H1 (cell line): ENCODE measurements around the gene TTC28. TPM values are rescaled to one million over a fixed set of nuclear protein-coding genes. Genes with fewer than 3 reads are reported as not detected.
A peak's percentile ranks its signal among the peaks of the same experiment; 100 is the strongest.

Experiments
- CTCF ChIA-PET: fragments of 300-600 bp; sonication (Branson Sonifier 250); formaldehyde crosslinking; loops from one replicate; lab custom pipeline; 2021; ENCODE audit not compliant: partially characterized antibody; lab: Charles Lee
- POLR2A ChIA-PET: fragments of 300-600 bp; sonication (Branson Sonifier 250); formaldehyde crosslinking; loops from one replicate; lab custom pipeline; 2021; ENCODE audit warnings: inconsistent platforms; ENCODE audit not compliant: partially characterized antibody; lab: Charles Lee
- DNase-seq, 2 experiments: peaks; one replicate each; pipeline versions ENCODE4 v3.0.0 to v3.0.0-alpha.2; 2010 to 2022; ENCODE audit warnings: low spot score in 2 of 2, low read depth in 1 of 2, mixed read lengths in 1 of 2
- FAIRE-seq: peaks from 2 replicates; lab custom pipeline; 2011; peaks lifted over from hg19 to GRCh38; lab: Jason Lieb, UNC
- H2AFZ ChIP-seq: 2 replicates; pipeline ENCODE4 v1.8.1; 2012; ENCODE audit warnings: low read length, inconsistent platforms
- H2AK5ac ChIP-seq: 2 replicates; pipeline ENCODE4 v1.6.1; 2013; ENCODE audit warnings: low read depth, low read length
- H2BK120ac ChIP-seq: replicated peaks from 2 replicates; pipeline ENCODE3; 2013; ENCODE audit warnings: low read depth, low read length, inconsistent platforms
- H2BK12ac ChIP-seq: 2 replicates; pipeline ENCODE4 v1.6.1; 2013; ENCODE audit warnings: low read depth, low read length
- H2BK15ac ChIP-seq: 2 replicates; pipeline ENCODE4 v1.6.1; 2013; ENCODE audit warnings: low read length
- H2BK20ac ChIP-seq: 2 replicates; pipeline ENCODE4 v1.6.1; 2013; ENCODE audit warnings: low read length
- H2BK5ac ChIP-seq: 2 replicates; pipeline ENCODE4 v1.6.1; 2013; ENCODE audit warnings: low read depth, low read length
- H3K14ac ChIP-seq: 2 replicates; pipeline ENCODE4 v1.6.1; 2013; ENCODE audit warnings: inconsistent platforms; ENCODE audit not compliant: insufficient read length
- H3K18ac ChIP-seq: 2 replicates; pipeline ENCODE4 v1.6.1; 2013; ENCODE audit warnings: low read length; ENCODE audit errors: extremely low read depth
- H3K23ac ChIP-seq: 2 replicates; pipeline ENCODE4 v1.6.1; 2013; ENCODE audit warnings: inconsistent platforms; ENCODE audit not compliant: insufficient read length
- H3K23me2 ChIP-seq: 2 replicates; pipeline ENCODE4 v1.6.1; 2013; ENCODE audit warnings: low read depth, low read length
- H3K27ac ChIP-seq: 2 replicates; pipeline ENCODE4 v1.6.1; 2011; ENCODE audit warnings: low read depth, low read length, inconsistent platforms
- H3K27me3 ChIP-seq, 4 experiments: replicated peaks in 1 of 4; 1 replicate in 1 of 4; 2 replicates in 3 of 4; pipeline versions ENCODE4 v1.6.1 to v1.8.1; 2011 to 2013; ENCODE audit warnings: low read length in 3 of 4, mild to moderate bottlenecking in 3 of 4, inconsistent platforms in 2 of 4, mixed read lengths in 2 of 4, moderate library complexity in 1 of 4; ENCODE audit not compliant: control insufficient read depth in 3 of 4, insufficient read depth in 3 of 4; ENCODE audit errors: extremely low read depth in 1 of 4
- H3K36me3 ChIP-seq, 4 experiments: 2 replicates each; pipeline versions ENCODE4 v1.6.1 to v1.8.1; 2011 to 2013; ENCODE audit warnings: mild to moderate bottlenecking in 4 of 4, low read length in 3 of 4, moderate library complexity in 2 of 4, control low read depth in 1 of 4, inconsistent platforms in 1 of 4; ENCODE audit not compliant: insufficient read depth in 4 of 4, control insufficient read depth in 2 of 4
- H3K4ac ChIP-seq: replicated peaks from 2 replicates; pipeline ENCODE3; 2013; ENCODE audit warnings: low read length, low read depth, mixed read lengths, inconsistent platforms; ENCODE audit not compliant: insufficient read length
- H3K4me1 ChIP-seq, 4 experiments: replicated peaks in 1 of 4; 1 replicate in 1 of 4; 2 replicates in 3 of 4; pipeline versions ENCODE4 v1.6.1 to v1.8.1; 2011 to 2013; ENCODE audit warnings: low read length in 3 of 4, inconsistent platforms in 2 of 4, mixed read lengths in 1 of 4; ENCODE audit not compliant: insufficient read depth in 4 of 4, control insufficient read depth in 3 of 4
- H3K4me2 ChIP-seq, 2 experiments: 2 replicates each; pipeline versions ENCODE4 v1.6.1 to v1.8.1; 2011 to 2013; ENCODE audit warnings: low read depth in 2 of 2, low read length in 2 of 2, control low read depth in 1 of 2, inconsistent platforms in 1 of 2, mild to moderate bottlenecking in 1 of 2; ENCODE audit not compliant: insufficient read depth in 1 of 2
- H3K4me3 ChIP-seq, 4 experiments: fragments of 200-600, 300-600 bp in 1 of 4; sonication (generic), shearing (Covaris generic), sonication (Bioruptor Twin) in 1 of 4; 2 replicates each; pipeline versions ENCODE4 v1.5.1 to v1.8.1; 2011 to 2016; ENCODE audit warnings: low read length in 4 of 4, low read depth in 3 of 4, control low read depth in 2 of 4, inconsistent platforms in 2 of 4, mild to moderate bottlenecking in 2 of 4, mixed read lengths in 1 of 4, moderate library complexity in 1 of 4; ENCODE audit not compliant: insufficient read depth in 2 of 4; ENCODE audit errors: extremely low read depth in 1 of 4
- H3K56ac ChIP-seq: replicated peaks from 2 replicates; pipeline ENCODE3; 2013; ENCODE audit warnings: low read depth, mild to moderate bottlenecking, mixed read lengths, low read length, inconsistent platforms; ENCODE audit not compliant: insufficient read length
- H3K79me1 ChIP-seq: 2 replicates; pipeline ENCODE4 v1.6.1; 2013; ENCODE audit warnings: low read depth, low read length, control low read depth
- H3K79me2 ChIP-seq, 2 experiments: 2 replicates each; pipeline versions ENCODE4 v1.6.1 to v1.8.1; 2012 to 2013; ENCODE audit warnings: low read length in 2 of 2, mild to moderate bottlenecking in 2 of 2, inconsistent platforms in 1 of 2; ENCODE audit not compliant: insufficient read depth in 2 of 2, control insufficient read depth in 1 of 2
- H3K9ac ChIP-seq, 4 experiments: replicated peaks in 1 of 4; 1 replicate in 1 of 4; 2 replicates in 3 of 4; pipeline versions ENCODE4 v1.6.1 to v1.8.1; 2011 to 2013; ENCODE audit warnings: low read depth in 3 of 4, low read length in 3 of 4, control low read depth in 2 of 4, mild to moderate bottlenecking in 2 of 4, moderate library complexity in 2 of 4, inconsistent platforms in 1 of 4; ENCODE audit errors: extremely low read depth in 1 of 4
- H3K9me3 ChIP-seq, 2 experiments: 2 replicates each; pipeline versions ENCODE4 v1.6.1 to v1.8.1; 2012 to 2013; ENCODE audit warnings: mild to moderate bottlenecking in 2 of 2, moderate library complexity in 2 of 2, control low read depth in 1 of 2, inconsistent platforms in 1 of 2, low read depth in 1 of 2, low read length in 1 of 2, mixed read lengths in 1 of 2; ENCODE audit not compliant: insufficient read depth in 2 of 2
- H4K20me1 ChIP-seq, 2 experiments: replicated peaks in 1 of 2; 2 replicates each; pipeline versions ENCODE3 to v1.8.1; 2011 to 2013; ENCODE audit warnings: inconsistent platforms in 2 of 2, low read length in 2 of 2, mild to moderate bottlenecking in 1 of 2; ENCODE audit not compliant: insufficient read depth in 2 of 2, control insufficient read depth in 1 of 2
- H4K5ac ChIP-seq: 2 replicates; pipeline ENCODE4 v1.6.1; 2013; ENCODE audit warnings: low read length, low read depth, mixed read lengths, inconsistent platforms; ENCODE audit not compliant: insufficient read length
- H4K8ac ChIP-seq: 2 replicates; pipeline ENCODE4 v1.8.0; 2013; ENCODE audit warnings: mild to moderate bottlenecking, moderate library complexity, low read length, inconsistent platforms; ENCODE audit not compliant: insufficient read depth; ENCODE audit errors: extremely low read depth
- H4K91ac ChIP-seq: replicated peaks from 2 replicates; pipeline ENCODE3; 2013; ENCODE audit warnings: low read length, mixed read lengths, inconsistent platforms; ENCODE audit not compliant: insufficient read length
- ASH2L ChIP-seq: fragments of 200-600, 300-600 bp; sonication (generic); IDR thresholded peaks from one replicate; pipeline ENCODE4 v1.7.1; 2017; ENCODE audit warnings: low read length
- CREB1 ChIP-seq: IDR thresholded peaks from 2 replicates; pipeline ENCODE4 v1.6.1; 2012; ENCODE audit warnings: inconsistent platforms
- CTCF ChIP-seq, 3 experiments: IDR thresholded peaks; 1 replicate in 2 of 3; 2 replicates in 1 of 3; pipeline versions ENCODE4 v1.5.1 to v1.6.1; 2011; ENCODE audit warnings: low read length in 3 of 3, mild to moderate bottlenecking in 3 of 3, inconsistent platforms in 2 of 3, low read depth in 1 of 3, moderate library complexity in 1 of 3; ENCODE audit not compliant: insufficient read depth in 1 of 3; ENCODE audit errors: control extremely low read depth in 1 of 3
- EGR1 ChIP-seq: IDR thresholded peaks from 2 replicates; pipeline ENCODE4 v1.6.1; 2011; ENCODE audit warnings: low read depth, low read length, borderline replicate concordance
- EP300 ChIP-seq, 2 experiments: IDR thresholded peaks; 1 replicate in 1 of 2; 2 replicates in 1 of 2; pipeline ENCODE4 v1.6.1; 2011 to 2012; ENCODE audit warnings: low read depth in 2 of 2, low read length in 2 of 2, mild to moderate bottlenecking in 2 of 2, borderline replicate concordance in 1 of 2, inconsistent platforms in 1 of 2, moderate library complexity in 1 of 2
- PHF8 ChIP-seq: fragments of 200-600 bp; sonication (generic); conservative IDR thresholded peaks from 2 replicates; pipeline ENCODE4 v1.7.1; 2012; ENCODE audit warnings: low read depth, mild to moderate bottlenecking, inconsistent platforms, low read length, moderate library complexity
- RAD21 ChIP-seq, 2 experiments: IDR thresholded peaks in 1 of 2; conservative IDR thresholded peaks in 1 of 2; 2 replicates each; pipeline ENCODE4 v1.6.1; 2011; ENCODE audit warnings: low read depth in 2 of 2, low read length in 2 of 2, improper control_type of control experiment in 1 of 2, inconsistent platforms in 1 of 2, mild to moderate bottlenecking in 1 of 2, moderate library complexity in 1 of 2
- SIN3A ChIP-seq, 2 experiments: IDR thresholded peaks in 1 of 2; conservative IDR thresholded peaks in 1 of 2; 2 replicates each; pipeline ENCODE4 v1.6.1; 2011 to 2012; ENCODE audit warnings: low read length in 2 of 2, improper control_type of control experiment in 1 of 2, low read depth in 1 of 2, mild to moderate bottlenecking in 1 of 2
- TBP ChIP-seq: IDR thresholded peaks from 2 replicates; pipeline ENCODE4 v1.6.1; 2011; ENCODE audit warnings: low read depth, low read length, improper control_type of control experiment
- WGBS, 2 experiments: shearing (Covaris generic) in 1 of 2; methylation state at CpG; one replicate each; pipeline versions ENCODE4 v1.1.6 to v1.1.7; 2013 to 2015; ENCODE audit warnings: low lambda C conversion rate in 2 of 2, mixed read lengths in 2 of 2, inconsistent platforms in 1 of 2, low coverage in 1 of 2, missing lambda C conversion rate in 1 of 2; ENCODE audit not compliant: insufficient replicate concordance in 2 of 2, insufficient coverage in 1 of 2, insufficient read length in 1 of 2; ENCODE audit errors: extremely low coverage in 1 of 2, missing lambda C conversion rate in 1 of 2; 5-methylcytosine and 5-hydroxymethylcytosine counted together
- polyA plus RNA-seq, 7 experiments: library from polyadenylated mRNA; depleted of rRNA in 3 of 7; stranded (reverse) in 5 of 7; unstranded in 2 of 7; fragments of >200 nt in 5 of 7; fragments of 200-250 nt in 2 of 7; gene quantifications; 1 replicate in 5 of 7; 2 replicates in 1 of 7; 4 replicates in 1 of 7; pipeline versions ENCODE4 v1.2.1 to v1.2.3, GENCODE V29; 2011 to 2013; ENCODE audit warnings: missing spikeins in 2 of 7, mixed read lengths in 2 of 7
- total RNA-seq: library from RNA; stranded (reverse); fragmentation: NEBNext Ultra II Directional; extraction: Animal tissue kit (Norgen Biotek cat#: 25700); gene quantifications from 2 replicates; pipeline ENCODE4 v1.2.1, GENCODE V29; 2021

Gene TTC28
- total and polyA plus RNA-seq, 2 of the 8 experiments (the other 6 are each of a cell fraction or from before 2014, with no cell fraction given) = 2.6 to 12.6 TPM

GRCh38 chr22:28442264-28442710 lies 237.4 kb downstream of the TTC28 start:
- no peak overlapping the region for H3K4ac ChIP-seq
- H3K36me3 ChIP-seq = no peaks in the 10 kb centered on the region
- H2BK120ac ChIP-seq = no peak overlapping the region
- no peaks in the 10 kb centered on the region for H4K20me1 ChIP-seq
- H3K27ac ChIP-seq = no peak overlapping the region
- peak overlapping the region; percentile 52 for H4K91ac ChIP-seq
- no peak overlapping the region for H3K23ac ChIP-seq
- no peak overlapping the region for H3K14ac ChIP-seq
- POLR2A ChIA-PET = interaction anchor here (0.6 to 1.5 kb wide), 5 partner anchors 11 to 426 kb away, joined by 3 to 5 read pairs (median 3); no protein-coding TSS in a partner anchor
- DNase-seq = peak; percentile 69 to 85
- no peak overlapping the region; the same call in 1 of the 2 replicates for H2BK15ac ChIP-seq
- peaks cover 10% of the 10 kb centered on the region for H3K23me2 ChIP-seq
- H2BK20ac ChIP-seq = no peak overlapping the region
- H3K79me1 ChIP-seq = no peaks in the 10 kb centered on the region; the same call in 1 of the 2 replicates
- peak overlapping the region; percentile 71 to 96 for H3K4me2 ChIP-seq
- H3K9ac ChIP-seq = peak overlapping the region in 3 of 4 experiments; percentile 25 to 53 (median 36); a peak in 2 of 7 replicates
- H3K27me3 ChIP-seq = no peaks in the 10 kb centered on the region; a peak in 1 of 7 replicates
- 1% methylated on average over 23 of the region's 23 CpGs; no CpG with 5 or more reads in 1 of the 2 experiments for WGBS, 2 experiments
- no peak for FAIRE-seq
- H4K8ac ChIP-seq = peak overlapping the region; percentile 94
- peak overlapping the region; percentile 81 for H2AFZ ChIP-seq
- CTCF ChIA-PET = interaction anchor here (0.7 to 7.2 kb wide), 16 partner anchors 13 to 422 kb away, joined by 3 to 51 read pairs (median 4); no protein-coding TSS in a partner anchor
- H3K4me3 ChIP-seq = peak overlapping the region; percentile 64 to 75 (median 72)
- H3K4me1 ChIP-seq = peaks cover 0 to 3% (median 1%) of the 10 kb centered on the region in 4 experiments; a peak in 2 of 7 replicates
- H4K5ac ChIP-seq = peak overlapping the region; percentile 92
- peak overlapping the region; percentile 75 for H3K18ac ChIP-seq
- peak overlapping the region; percentile 71 for H3K56ac ChIP-seq
- H2BK5ac ChIP-seq = peak overlapping the region; percentile 29; the same call in 1 of the 2 replicates
- H3K9me3 ChIP-seq = no peaks in the 10 kb centered on the region
- no peak overlapping the region for H2BK12ac ChIP-seq
- no peak overlapping the region for H2AK5ac ChIP-seq
- H3K79me2 ChIP-seq = no peaks in the 10 kb centered on the region
- peak in 1 of 2 experiments; percentile 38; a peak in 1 of 3 replicates for TF ChIP-seq EP300 (IDR thresholded peaks at IDR 0.05; ENCODE audit: borderline replicate concordance in 1 of 2, low read depth in 2 of 2, low read length in 2 of 2)
- peak; percentile 90 to 95 for TF ChIP-seq RAD21 (IDR thresholded peaks at IDR 0.05 in 1 of 2, conservative IDR thresholded peaks at IDR 0.05 in 1 of 2; ENCODE audit: low read depth in 2 of 2, low read length in 2 of 2)
- 0 out of 2 replicates have a peak, but pooled peaks have one; percentile 17 for TF ChIP-seq CREB1
- TF ChIP-seq PHF8 = no peak; the same call in 1 of the 2 replicates
- TF ChIP-seq CTCF (IDR thresholded peaks at IDR 0.05; ENCODE audit: control extremely low read depth in 1 of 3, insufficient read depth in 1 of 3, low read depth in 1 of 3, low read length in 3 of 3) = peak; percentile 74 to 98 (median 77)
- peak in 1 of 2 experiments; percentile 42; a peak in 1 of 4 replicates for TF ChIP-seq SIN3A (conservative IDR thresholded peaks at IDR 0.05 in 1 of 2, IDR thresholded peaks at IDR 0.05 in 1 of 2; ENCODE audit: low read depth in 1 of 2, low read length in 2 of 2)
- peak; percentile 66 for TF ChIP-seq ASH2L
- peak; percentile 51; the same call in 1 of the 2 replicates for TF ChIP-seq TBP
- no peak for TF ChIP-seq EGR1
